ENCODE data around the gene NXPE2. TPM values are rescaled to one million over a fixed set of nuclear protein-coding genes. Genes with fewer than 3 reads are reported as not detected.

The NXPE2 gene
- total and polyA plus RNA-seq, 2 of the 13 experiments (the other 11 are each of a cell fraction or from before 2014, with no cell fraction given), result not detected

- intact Hi-C loops (cut with micrococcal nuclease; ENCODE audit: unreplicated experiment) (no loop called here), in situ Hi-C loops (cut with HindIII; ENCODE audit: extremely low pct_ligation_motif_present, low pct_unique_long_range_greater_than_20kb) (no loop called here)
- Histone ChIP-seq H2AFZ (ENCODE audit: low read length) (no peak overlapping the region), H4K20me1 (ENCODE audit: insufficient read depth, low read length) (no peaks in the 10 kb centered on the region), H3K36me3 (replicated peaks in 1 of 2; ENCODE audit: control insufficient read depth in 1 of 2, insufficient read depth in 2 of 2, low read length in 2 of 2) (no peaks in the 10 kb centered on the region), H3K4me2 (ENCODE audit: low read depth, low read length) (no peak overlapping the region), H3K27ac (ENCODE audit: extremely low read length, insufficient read depth, low read length) (no peak overlapping the region), H3K9me3 (ENCODE audit: low read length) (no peaks in the 10 kb centered on the region), H3K9ac (ENCODE audit: insufficient read depth, low read depth, low read length) (no peak overlapping the region), H3K4me3 (replicated peaks in 1 of 3; ENCODE audit: insufficient read depth in 1 of 3, low read depth in 2 of 3, low read length in 3 of 3) (no peak overlapping the region), H3K27me3 (ENCODE audit: control insufficient read depth in 1 of 2, insufficient read depth in 2 of 2, low read length in 2 of 2) (peaks cover 2 to 8% of the 10 kb centered on the region in 2 experiments; a peak in 3 of 5 replicates), H3K4me1 (ENCODE audit: insufficient read depth, low read length) (no peaks in the 10 kb centered on the region), H3K79me2 (ENCODE audit: insufficient read depth, low read length) (no peaks in the 10 kb centered on the region)
- DNase-seq (ENCODE audit: low spot score) (no peak), FAIRE-seq (no peak), ATAC-seq (no peak)
- ChIA-PET POLR2A (no interaction called here), CTCF (ENCODE audit: low intra/inter-chr PET ratio, low total read pairs) (no interaction called here)
- 6% methylated on average over 3 of the region's 5 CpGs for WGBS (ENCODE audit: low lambda C conversion rate)
- TF ChIP-seq ZKSCAN5 (CRISPR knock-in tag; IDR thresholded peaks at IDR 0.05), result no peak
- TF ChIP-seq BRF2 (CRISPR knock-in tag; IDR thresholded peaks at IDR 0.05), result no peak
- no peak for TF ChIP-seq ZNF317 (CRISPR knock-in tag; IDR thresholded peaks at IDR 0.05)
- BruUV-seq (replicated peaks), result no TSS peak
Observed at GRCh38 chr11:114719562-114719961, 41.2 kb downstream of the NXPE2 start.

DNA sequence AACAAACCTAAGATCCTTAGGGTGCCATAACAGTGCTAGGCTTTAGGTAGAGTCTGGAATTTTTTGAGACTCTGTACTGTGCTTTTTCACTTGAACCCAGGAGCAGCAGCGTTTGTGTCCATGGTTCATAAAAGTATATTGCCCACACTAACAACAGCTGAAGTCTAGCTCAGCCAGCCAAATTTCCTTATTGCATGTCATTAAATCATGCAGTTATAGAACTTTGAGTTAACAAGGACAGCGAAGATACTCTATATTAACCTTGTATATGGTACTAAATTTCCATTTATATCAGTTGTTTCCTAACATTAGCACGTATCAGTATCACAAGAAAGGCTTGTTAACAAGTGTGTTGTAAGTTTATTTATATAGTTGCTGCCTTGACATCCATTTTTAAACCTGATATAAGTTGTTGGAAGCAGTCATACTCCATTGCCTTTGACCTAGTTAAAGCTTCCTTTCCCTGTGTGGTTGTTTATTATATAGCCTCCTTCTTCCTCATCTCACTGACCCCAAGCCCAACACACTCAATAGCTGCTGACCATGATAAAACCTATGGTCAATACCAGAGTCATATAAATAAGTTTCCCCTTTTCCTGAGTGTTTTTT lies 46.7 kb downstream of the NXPE2 start:
- ChIA-PET POLR2A (no interaction called here), CTCF (ENCODE audit: low intra/inter-chr PET ratio, low total read pairs) (no interaction called here)
- H3K9me3 ChIP-seq (ENCODE audit: low read length), result no peaks in the 10 kb centered on the region
- DNase-seq (ENCODE audit: low spot score), result no peak
- no peak overlapping the region for H3K4me2 ChIP-seq (ENCODE audit: low read depth, low read length)
- H3K27me3 ChIP-seq (ENCODE audit: control insufficient read depth in 1 of 2, insufficient read depth in 2 of 2, low read length in 2 of 2), result no peaks in the 10 kb centered on the region; a peak in 1 of 5 replicates
- TF ChIP-seq NBN (conservative IDR thresholded peaks at IDR 0.05) (no peak), ZNF543 (CRISPR knock-in tag; IDR thresholded peaks at IDR 0.05) (no peak), SOX6 (IDR thresholded peaks at IDR 0.05) (no peak), SOX6 (CRISPR knock-in tag; IDR thresholded peaks at IDR 0.05) (no peak), RXRA (CRISPR knock-in tag; IDR thresholded peaks at IDR 0.05) (no peak), ZNF317 (CRISPR knock-in tag; IDR thresholded peaks at IDR 0.05) (no peak), ZNF3 (CRISPR knock-in tag; IDR thresholded peaks at IDR 0.05) (no peak), TEAD2 (CRISPR knock-in tag; IDR thresholded peaks at IDR 0.05) (no peak), ZNF326 (CRISPR knock-in tag; IDR thresholded peaks at IDR 0.05; ENCODE audit: borderline replicate concordance) (no peak), ZNF17 (CRISPR knock-in tag; IDR thresholded peaks at IDR 0.05) (no peak), ZNF33B (CRISPR knock-in tag; IDR thresholded peaks at IDR 0.05) (no peak)
- TF ChIP-seq, protein P1, sequence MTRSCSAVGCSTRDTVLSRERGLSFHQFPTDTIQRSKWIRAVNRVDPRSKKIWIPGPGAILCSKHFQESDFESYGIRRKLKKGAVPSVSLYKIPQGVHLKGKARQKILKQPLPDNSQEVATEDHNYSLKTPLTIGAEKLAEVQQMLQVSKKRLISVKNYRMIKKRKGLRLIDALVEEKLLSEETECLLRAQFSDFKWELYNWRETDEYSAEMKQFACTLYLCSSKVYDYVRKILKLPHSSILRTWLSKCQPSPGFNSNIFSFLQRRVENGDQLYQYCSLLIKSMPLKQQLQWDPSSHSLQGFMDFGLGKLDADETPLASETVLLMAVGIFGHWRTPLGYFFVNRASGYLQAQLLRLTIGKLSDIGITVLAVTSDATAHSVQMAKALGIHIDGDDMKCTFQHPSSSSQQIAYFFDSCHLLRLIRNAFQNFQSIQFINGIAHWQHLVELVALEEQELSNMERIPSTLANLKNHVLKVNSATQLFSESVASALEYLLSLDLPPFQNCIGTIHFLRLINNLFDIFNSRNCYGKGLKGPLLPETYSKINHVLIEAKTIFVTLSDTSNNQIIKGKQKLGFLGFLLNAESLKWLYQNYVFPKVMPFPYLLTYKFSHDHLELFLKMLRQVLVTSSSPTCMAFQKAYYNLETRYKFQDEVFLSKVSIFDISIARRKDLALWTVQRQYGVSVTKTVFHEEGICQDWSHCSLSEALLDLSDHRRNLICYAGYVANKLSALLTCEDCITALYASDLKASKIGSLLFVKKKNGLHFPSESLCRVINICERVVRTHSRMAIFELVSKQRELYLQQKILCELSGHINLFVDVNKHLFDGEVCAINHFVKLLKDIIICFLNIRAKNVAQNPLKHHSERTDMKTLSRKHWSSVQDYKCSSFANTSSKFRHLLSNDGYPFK (CRISPR knock-in tag; IDR thresholded peaks at IDR 0.05; ENCODE audit: borderline replicate concordance), result no peak
- H3K4me3 ChIP-seq (replicated peaks in 1 of 3; ENCODE audit: insufficient read depth in 1 of 3, low read depth in 2 of 3, low read length in 3 of 3), result no peak overlapping the region
- H2AFZ ChIP-seq (ENCODE audit: low read length), result no peak overlapping the region
- in situ Hi-C loops (cut with HindIII; ENCODE audit: extremely low pct_ligation_motif_present, low pct_unique_long_range_greater_than_20kb) (no loop called here), intact Hi-C loops (cut with micrococcal nuclease; ENCODE audit: unreplicated experiment) (no loop called here)
- WGBS (ENCODE audit: low lambda C conversion rate), result 1% methylated on average over 3 of the region's 3 CpGs
- H3K79me2 ChIP-seq (ENCODE audit: insufficient read depth, low read length), result no peaks in the 10 kb centered on the region
- no peaks in the 10 kb centered on the region for H3K4me1 ChIP-seq (ENCODE audit: insufficient read depth, low read length)
- ATAC-seq, result no peak
- no peak overlapping the region for H3K9ac ChIP-seq (ENCODE audit: insufficient read depth, low read depth, low read length)
- FAIRE-seq, result no peak
- H3K27ac ChIP-seq (ENCODE audit: extremely low read length, insufficient read depth, low read length), result no peak overlapping the region
- no TSS peak for BruUV-seq (replicated peaks)
- H4K20me1 ChIP-seq (ENCODE audit: insufficient read depth, low read length), result no peaks in the 10 kb centered on the region
- no peaks in the 10 kb centered on the region for H3K36me3 ChIP-seq (replicated peaks in 1 of 2; ENCODE audit: control insufficient read depth in 1 of 2, insufficient read depth in 2 of 2, low read length in 2 of 2)
